ENCODE data around the gene SLC4A2.

DNA sequence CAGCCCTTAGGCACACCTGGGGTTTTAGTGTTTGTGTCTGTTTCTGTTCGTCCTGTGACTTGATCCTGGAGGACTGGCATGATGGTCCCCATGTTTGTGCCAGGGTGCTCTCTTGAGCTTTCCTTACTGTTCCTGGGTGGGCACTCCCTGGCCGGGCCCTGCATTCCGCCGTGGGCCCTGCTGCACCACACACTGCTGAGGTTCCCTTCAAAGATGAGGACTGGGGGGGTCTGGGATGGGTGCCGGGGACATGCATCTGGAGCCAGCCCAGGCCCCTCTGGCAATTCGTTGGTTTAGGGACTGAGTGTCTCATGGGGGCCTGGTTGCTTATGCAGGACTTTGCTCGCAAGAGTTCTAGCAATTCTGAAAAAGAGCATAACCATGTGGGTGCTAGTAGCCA lies 31.6 kb downstream of the SLC4A2 start:
- TF ChIP-seq, protein P1, sequence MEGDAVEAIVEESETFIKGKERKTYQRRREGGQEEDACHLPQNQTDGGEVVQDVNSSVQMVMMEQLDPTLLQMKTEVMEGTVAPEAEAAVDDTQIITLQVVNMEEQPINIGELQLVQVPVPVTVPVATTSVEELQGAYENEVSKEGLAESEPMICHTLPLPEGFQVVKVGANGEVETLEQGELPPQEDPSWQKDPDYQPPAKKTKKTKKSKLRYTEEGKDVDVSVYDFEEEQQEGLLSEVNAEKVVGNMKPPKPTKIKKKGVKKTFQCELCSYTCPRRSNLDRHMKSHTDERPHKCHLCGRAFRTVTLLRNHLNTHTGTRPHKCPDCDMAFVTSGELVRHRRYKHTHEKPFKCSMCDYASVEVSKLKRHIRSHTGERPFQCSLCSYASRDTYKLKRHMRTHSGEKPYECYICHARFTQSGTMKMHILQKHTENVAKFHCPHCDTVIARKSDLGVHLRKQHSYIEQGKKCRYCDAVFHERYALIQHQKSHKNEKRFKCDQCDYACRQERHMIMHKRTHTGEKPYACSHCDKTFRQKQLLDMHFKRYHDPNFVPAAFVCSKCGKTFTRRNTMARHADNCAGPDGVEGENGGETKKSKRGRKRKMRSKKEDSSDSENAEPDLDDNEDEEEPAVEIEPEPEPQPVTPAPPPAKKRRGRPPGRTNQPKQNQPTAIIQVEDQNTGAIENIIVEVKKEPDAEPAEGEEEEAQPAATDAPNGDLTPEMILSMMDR (IDR thresholded peaks at IDR 0.05), result no peak
- TF ChIP-seq POLR2A (IDR thresholded peaks at IDR 0.05), result no peak
